Suprapubic skin (tissue), 3 donors: ENCODE results near the gene SCTR.

Source experiments
- EP300 ChIP-seq: sonication (generic); formaldehyde crosslinking; IDR thresholded peaks from one replicate; pipeline ENCODE4 v1.6.1; 2017; ENCODE audit warnings: antibody characterized with exemption
- POLR2A ChIP-seq, 2 donors: fragments of 450-650 bp; IDR thresholded peaks; one replicate each; pipeline ENCODE4 v1.6.1; 2017; ENCODE audit warnings: antibody characterized with exemption in 2 of 2, mild to moderate bottlenecking in 2 of 2, moderate library complexity in 2 of 2
- TF ChIP-seq, protein P1 (sequence below), 2 donors: fragments of 200-600 bp in 1 of 2; fragments of 450-650 bp in 1 of 2; sonication (generic) in 1 of 2; IDR thresholded peaks; one replicate each; pipeline ENCODE4 v1.5.1; 2016 to 2019; ENCODE audit warnings: antibody characterized with exemption in 2 of 2, mild to moderate bottlenecking in 1 of 2, moderate library complexity in 1 of 2

DNA sequence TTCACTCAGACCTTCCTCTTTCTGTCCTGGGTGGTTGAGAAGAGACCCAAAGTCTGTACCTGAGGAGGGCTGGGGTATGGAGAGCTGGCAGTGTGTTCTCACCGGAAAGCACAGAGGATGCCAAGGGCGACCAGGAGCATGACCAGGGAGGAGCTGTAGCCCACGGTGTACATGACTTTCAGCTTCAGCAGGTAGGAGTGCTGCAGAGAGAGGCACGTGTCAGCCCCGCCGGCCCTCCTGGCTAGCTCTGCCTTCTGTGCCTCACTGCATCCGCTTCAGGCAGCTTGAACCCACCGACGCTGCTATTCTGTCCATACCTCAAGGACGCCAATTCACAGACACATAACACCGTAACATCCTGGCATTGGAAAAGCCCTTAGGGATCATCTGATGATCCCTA lies 58.6 kb downstream of the SCTR start:
- TF ChIP-seq EP300 (no peak), POLR2A (IDR thresholded peaks at IDR 0.05) (no peak)
- TF ChIP-seq, protein P1, sequence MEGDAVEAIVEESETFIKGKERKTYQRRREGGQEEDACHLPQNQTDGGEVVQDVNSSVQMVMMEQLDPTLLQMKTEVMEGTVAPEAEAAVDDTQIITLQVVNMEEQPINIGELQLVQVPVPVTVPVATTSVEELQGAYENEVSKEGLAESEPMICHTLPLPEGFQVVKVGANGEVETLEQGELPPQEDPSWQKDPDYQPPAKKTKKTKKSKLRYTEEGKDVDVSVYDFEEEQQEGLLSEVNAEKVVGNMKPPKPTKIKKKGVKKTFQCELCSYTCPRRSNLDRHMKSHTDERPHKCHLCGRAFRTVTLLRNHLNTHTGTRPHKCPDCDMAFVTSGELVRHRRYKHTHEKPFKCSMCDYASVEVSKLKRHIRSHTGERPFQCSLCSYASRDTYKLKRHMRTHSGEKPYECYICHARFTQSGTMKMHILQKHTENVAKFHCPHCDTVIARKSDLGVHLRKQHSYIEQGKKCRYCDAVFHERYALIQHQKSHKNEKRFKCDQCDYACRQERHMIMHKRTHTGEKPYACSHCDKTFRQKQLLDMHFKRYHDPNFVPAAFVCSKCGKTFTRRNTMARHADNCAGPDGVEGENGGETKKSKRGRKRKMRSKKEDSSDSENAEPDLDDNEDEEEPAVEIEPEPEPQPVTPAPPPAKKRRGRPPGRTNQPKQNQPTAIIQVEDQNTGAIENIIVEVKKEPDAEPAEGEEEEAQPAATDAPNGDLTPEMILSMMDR (IDR thresholded peaks at IDR 0.05): no peak
